ENCODE measurements around the gene APOC4. TPM values are rescaled to one million over a fixed set of nuclear protein-coding genes. Genes with fewer than 3 reads are reported as not detected.

APOC4 gene
- total RNA-seq, 1 experiment from 2014 or later, result not detected

- Histone ChIP-seq H3K4ac (ENCODE audit: low read depth, low read length) (no peak within 1 kb of the TSS), H3K27ac (ENCODE audit: insufficient read length, low read depth, low read length) (peak within 1 kb of the TSS; percentile 29), H2BK15ac (ENCODE audit: low read depth, low read length) (no peak within 1 kb of the TSS), H3K9me3 (ENCODE audit: control insufficient read depth, low read depth, low read length) (no peaks in the 10 kb centered on the region), H3K23ac (ENCODE audit: insufficient read length, low read depth, low read length) (no peak within 1 kb of the TSS), H3K9ac (ENCODE audit: extremely low read depth, insufficient read length, low read length) (peak within 1 kb of the TSS; percentile 99), H4K8ac (replicated peaks; ENCODE audit: insufficient read length, low read depth, low read length) (no peak within 1 kb of the TSS), H2BK120ac (ENCODE audit: low read depth, low read length, poor library complexity, severe bottlenecking) (no peak within 1 kb of the TSS), H2BK20ac (ENCODE audit: low read depth, low read length, poor library complexity, severe bottlenecking) (no peak within 1 kb of the TSS), H2BK12ac (ENCODE audit: insufficient read length, low read depth, low read length) (no peak within 1 kb of the TSS), H4K91ac (ENCODE audit: insufficient read length, low read depth, low read length) (no peak within 1 kb of the TSS), H2BK5ac (ENCODE audit: insufficient read length, low read length) (peak within 1 kb of the TSS; percentile 55), H4K20me1 (ENCODE audit: control insufficient read depth, insufficient read depth, insufficient read length) (peaks cover 6% of the 10 kb centered on the region), H3K14ac (ENCODE audit: insufficient read depth, low read length) (peak within 1 kb of the TSS; percentile 22), H3K23me2 (ENCODE audit: insufficient read length, low read depth, low read length, poor library complexity, severe bottlenecking) (peaks cover 12% of the 10 kb centered on the region), H2AK5ac (ENCODE audit: insufficient read length, low read length) (no peak within 1 kb of the TSS), H3K27me3 (ENCODE audit: insufficient read depth, low read length) (no peaks in the 10 kb centered on the region), H3K79me2 (ENCODE audit: insufficient read depth, low read length) (peaks cover 32% of the 10 kb centered on the region; the same call in 1 of the 2 replicates), H3T11ph (ENCODE audit: low read length) (no peak within 1 kb of the TSS), H3K79me1 (ENCODE audit: insufficient read depth, low read depth, low read length, poor library complexity, severe bottlenecking) (peaks cover 9% of the 10 kb centered on the region), H4K5ac (ENCODE audit: insufficient read length, low read depth, low read length) (no peak within 1 kb of the TSS), H3K4me1 (ENCODE audit: insufficient read depth, low read length) (no peaks in the 10 kb centered on the region), H3K18ac (ENCODE audit: insufficient read length, low read depth, low read length) (peak within 1 kb of the TSS; percentile 93), H3K56ac (ENCODE audit: insufficient read length, low read depth, low read length) (no peak within 1 kb of the TSS), H3K4me2 (ENCODE audit: insufficient read depth, insufficient read length, low read length) (peak within 1 kb of the TSS; percentile 93), H2AFZ (ENCODE audit: low read length) (peak within 1 kb of the TSS; percentile 98)
- Mint-ChIP-seq H3K4me3 (peak within 1 kb of the TSS; percentile 97 to 100), H3K27me3 (ENCODE audit: low read depth) (peaks cover 2% of the 10 kb centered on the region; the same call in 1 of the 2 replicates), H3K27ac (peak within 1 kb of the TSS; percentile 100), H3K4me1 (peaks cover 17 to 30% of the 10 kb centered on the region in 2 experiments), H3K36me3 (ENCODE audit: insufficient read depth in 1 of 3, low read depth in 3 of 3) (peaks cover 0 to 9% (median 5%) of the 10 kb centered on the region in 3 experiments; a peak in 6 of 7 replicates), H3K9me3 (no peaks in the 10 kb centered on the region; a peak in 1 of 5 replicates)
- whole genome bisulfite sequencing (ENCODE audit: extremely low coverage, insufficient read length, low lambda C conversion rate), result no CpG with 5 or more reads among the region's 65 CpGs
- peak; percentile 96 for DNase-seq
- TF ChIP-seq CTCF (conservative IDR thresholded peaks at IDR 0.05), result no peak
Observed at GRCh38 chr19:44954649-44955504, 12.8 kb downstream of the APOC4 start, which contains the start of gene CLPTM1. CLPTM1 (plus strand) TSS chr19:44955380; CDS start chr19:44955396, 16 bp downstream.

All from H9 (cell line).